Fibroblast of the aortic adventitia (primary cell): ENCODE measurements around the gene GPBP1L1. TPM values are rescaled to one million over a fixed set of nuclear protein-coding genes. Genes with fewer than 3 reads are reported as not detected.

Experiments
- DNase-seq: peaks from one replicate; pipeline ENCODE4 v3.0.0-alpha.2; 2010; ENCODE audit warnings: low read depth
- H3K4me3 ChIP-seq: 2 replicates; pipeline ENCODE4 v1.5.1; 2011; ENCODE audit warnings: low read depth, mild to moderate bottlenecking, control low read depth, low read length, moderate library complexity
- CTCF ChIP-seq: IDR thresholded peaks from 2 replicates; pipeline ENCODE4 v1.5.1; 2011; ENCODE audit warnings: mild to moderate bottlenecking, low read length, control low read depth, inconsistent platforms; ENCODE audit not compliant: insufficient read depth
- total RNA-seq: library from RNA; depleted of rRNA; stranded (reverse); fragments of >200 nt; gene quantifications from 2 replicates; pipeline ENCODE4 v1.2.3, GENCODE V29; 2012; ENCODE audit warnings: low replicate concordance

The GPBP1L1 gene
- total RNA-seq, 1 donor: 119 TPM

- H3K4me3 ChIP-seq: no peak overlapping the region
- no peak for TF ChIP-seq CTCF
- DNase-seq: peak; percentile 33
Measured at GRCh38 chr1:45669379-45669778, 17.0 kb downstream of the GPBP1L1 start.

DNA sequence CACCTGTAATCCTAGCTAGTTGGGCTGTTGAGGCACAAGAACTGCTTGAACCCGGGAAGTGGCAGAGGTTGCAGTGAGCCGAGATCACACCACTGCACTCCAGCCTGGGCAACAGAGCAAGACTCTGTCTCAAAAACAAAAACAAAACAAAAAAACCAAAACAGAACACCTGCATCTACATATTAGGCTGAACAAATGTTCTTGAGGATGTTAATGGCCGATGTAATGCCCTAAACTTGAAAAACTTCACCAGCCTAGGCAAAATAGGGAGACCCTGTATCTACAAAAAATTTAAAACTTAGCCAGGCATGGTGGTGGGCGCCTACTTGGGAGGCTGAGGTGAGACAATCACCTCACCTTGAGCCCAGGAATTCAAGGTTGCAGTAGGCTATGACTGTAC is 17.8 kb downstream of the GPBP1L1 start:
- H3K4me3 ChIP-seq: no peak overlapping the region
- no peak for TF ChIP-seq CTCF
- no peak for DNase-seq

DNA sequence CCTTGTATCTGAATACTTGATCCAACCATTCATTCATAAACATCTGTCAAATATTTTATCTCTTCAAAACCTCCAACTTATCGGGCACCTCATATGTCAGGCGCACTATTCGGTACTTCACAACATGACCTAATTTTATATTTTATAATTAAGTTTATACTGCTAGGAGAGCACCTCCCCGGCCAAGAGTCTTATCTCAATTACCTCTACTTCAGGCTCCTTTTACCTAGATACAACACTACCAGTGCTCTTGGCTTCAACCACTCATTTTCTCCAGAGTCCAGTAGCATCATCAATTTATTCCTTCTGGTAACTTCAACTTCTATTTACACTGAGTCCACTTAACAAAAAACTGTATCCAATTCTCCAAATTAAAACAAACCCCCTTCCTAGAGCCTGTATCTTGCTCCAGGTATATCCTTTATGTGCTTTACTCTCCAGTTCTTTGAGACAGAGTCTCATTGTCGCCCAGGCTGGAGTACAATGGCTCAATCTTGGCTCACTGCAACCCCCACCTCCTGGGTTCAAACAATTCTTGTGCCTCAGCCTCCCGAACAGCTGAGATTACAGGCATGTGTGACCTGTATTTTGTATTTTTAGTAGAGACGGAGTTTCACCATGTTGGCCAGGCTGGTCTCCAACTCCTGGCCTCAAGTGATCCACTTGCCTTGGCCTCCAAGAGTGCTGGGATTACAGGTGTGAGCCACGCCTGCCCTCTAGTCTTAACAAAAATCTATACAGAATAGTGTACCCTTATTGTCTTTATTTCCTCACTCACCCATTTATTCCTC is 18.8 kb downstream of the GPBP1L1 start:
- no peak overlapping the region for H3K4me3 ChIP-seq
- no peak for TF ChIP-seq CTCF
- DNase-seq: no peak

GRCh38 chr1:45666836-45667235 is 19.5 kb downstream of the GPBP1L1 start:
- H3K4me3 ChIP-seq: no peak overlapping the region
- no peak for TF ChIP-seq CTCF
- DNase-seq: no peak

DNA sequence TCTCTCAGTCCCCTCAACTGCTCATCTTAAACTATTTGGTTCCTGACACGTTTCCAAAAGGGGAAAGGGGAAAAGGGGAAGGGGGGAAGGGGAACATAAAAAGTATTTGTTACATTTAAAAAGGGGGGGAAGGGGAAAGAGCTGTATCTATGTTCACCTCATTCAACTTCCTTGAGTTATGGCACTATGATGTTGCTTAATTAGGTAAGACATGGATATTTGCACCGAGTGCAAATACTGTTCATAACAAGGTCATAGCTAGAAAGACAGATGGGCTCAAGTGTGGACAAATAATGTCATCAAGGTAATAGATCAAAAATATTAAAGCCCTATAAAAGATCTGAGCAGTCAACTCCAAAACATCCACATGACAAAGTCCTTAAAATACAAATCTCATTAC is 26.0 kb downstream of the GPBP1L1 start:
- no peak overlapping the region for H3K4me3 ChIP-seq
- no peak for TF ChIP-seq CTCF
- no peak for DNase-seq

DNA sequence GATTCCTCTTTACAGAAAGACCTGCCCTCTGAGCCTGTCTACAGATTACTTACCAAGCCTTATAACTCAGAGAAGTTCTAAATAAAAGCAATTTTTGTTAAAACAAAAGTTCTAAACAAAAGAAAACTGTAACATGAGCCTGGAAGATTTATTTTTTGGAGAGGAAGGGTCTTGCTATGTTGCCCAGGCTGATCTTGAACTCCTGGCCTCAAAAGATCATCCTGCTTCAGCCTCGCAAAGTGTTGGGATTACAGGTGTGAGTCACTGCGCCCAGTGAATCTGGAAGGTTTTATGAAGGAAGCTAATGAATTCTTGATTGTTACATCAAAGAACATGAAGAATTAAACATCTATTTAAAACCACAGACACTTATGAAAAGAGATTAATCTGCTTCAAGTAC is 27.1 kb downstream of the GPBP1L1 start:
- DNase-seq: no peak
- TF ChIP-seq CTCF: no peak
- H3K4me3 ChIP-seq: no peak overlapping the region

DNA sequence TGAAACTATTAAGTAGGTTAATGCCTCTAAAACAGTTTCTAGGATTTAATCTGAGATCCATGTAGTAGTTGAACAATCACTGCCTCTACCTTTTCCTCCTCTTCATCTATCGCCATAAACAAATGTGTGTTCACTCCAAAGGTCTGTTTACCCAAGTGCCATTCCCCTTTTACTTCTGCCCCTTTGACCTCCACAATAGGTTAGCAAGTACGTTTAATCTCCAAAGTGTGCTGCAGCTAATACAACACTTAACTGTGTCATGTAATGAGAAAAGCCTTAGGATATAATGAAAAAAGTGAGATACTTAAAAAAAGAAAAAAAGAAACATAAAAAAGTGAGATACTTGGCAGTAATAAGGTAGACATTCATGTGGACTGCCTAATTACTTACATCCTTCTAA is 28.2 kb downstream of the GPBP1L1 start:
- TF ChIP-seq CTCF: no peak
- DNase-seq: no peak

More for the DNA sequence above, 28.2 kb downstream of the GPBP1L1 start:
- H3K4me3 ChIP-seq: no peak overlapping the region
